GM10266 (cell line): ENCODE data around the gene DOCK4.

Source experiments
- DNase-seq: peaks from one replicate; pipeline ENCODE4 v3.0.0; 2012; ENCODE audit errors: extremely low spot score
- CTCF ChIP-seq: IDR thresholded peaks from 2 replicates; pipeline ENCODE4 v1.5.1; 2012; ENCODE audit warnings: mild to moderate bottlenecking, low read depth; ENCODE audit not compliant: control insufficient read depth, insufficient read depth; ENCODE audit errors: missing control alignments

Gene DOCK4

GRCh38 chr7:111740942-111741341 lies 465.3 kb downstream of the DOCK4 start:
- DNase-seq, result no peak
- TF ChIP-seq CTCF, result no peak

DNA sequence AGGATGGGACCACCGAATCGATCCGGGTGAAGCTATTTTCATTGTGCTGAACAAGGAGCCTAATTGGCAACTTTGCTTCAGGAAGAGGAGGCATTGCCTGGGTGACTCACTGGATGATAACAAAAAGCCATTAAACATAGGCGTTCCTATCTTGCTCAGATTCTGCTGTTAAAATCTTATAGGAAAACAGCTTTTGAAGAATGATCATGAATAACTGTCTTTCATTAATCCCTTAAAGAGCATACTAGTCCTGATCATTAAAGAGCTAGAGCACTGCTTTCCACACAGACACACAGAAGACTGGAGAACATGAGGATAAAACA lies 469.7 kb downstream of the DOCK4 start:
- DNase-seq, result no peak
- TF ChIP-seq CTCF, result no peak

GRCh38 chr7:111735661-111736551 lies 470.3 kb downstream of the DOCK4 start:
- TF ChIP-seq CTCF, result peak; percentile 77
- DNase-seq, result peak; percentile 65

GRCh38 chr7:111734954-111735660 lies 471.1 kb downstream of the DOCK4 start:
- TF ChIP-seq CTCF, result no peak

GRCh38 chr7:111732923-111733322 lies 473.3 kb downstream of the DOCK4 start:
- no peak for DNase-seq
- TF ChIP-seq CTCF, result no peak

More at GRCh38 chr7:111734954-111735660, 471.1 kb downstream of the DOCK4 start:
- DNase-seq, result no peak

DNA sequence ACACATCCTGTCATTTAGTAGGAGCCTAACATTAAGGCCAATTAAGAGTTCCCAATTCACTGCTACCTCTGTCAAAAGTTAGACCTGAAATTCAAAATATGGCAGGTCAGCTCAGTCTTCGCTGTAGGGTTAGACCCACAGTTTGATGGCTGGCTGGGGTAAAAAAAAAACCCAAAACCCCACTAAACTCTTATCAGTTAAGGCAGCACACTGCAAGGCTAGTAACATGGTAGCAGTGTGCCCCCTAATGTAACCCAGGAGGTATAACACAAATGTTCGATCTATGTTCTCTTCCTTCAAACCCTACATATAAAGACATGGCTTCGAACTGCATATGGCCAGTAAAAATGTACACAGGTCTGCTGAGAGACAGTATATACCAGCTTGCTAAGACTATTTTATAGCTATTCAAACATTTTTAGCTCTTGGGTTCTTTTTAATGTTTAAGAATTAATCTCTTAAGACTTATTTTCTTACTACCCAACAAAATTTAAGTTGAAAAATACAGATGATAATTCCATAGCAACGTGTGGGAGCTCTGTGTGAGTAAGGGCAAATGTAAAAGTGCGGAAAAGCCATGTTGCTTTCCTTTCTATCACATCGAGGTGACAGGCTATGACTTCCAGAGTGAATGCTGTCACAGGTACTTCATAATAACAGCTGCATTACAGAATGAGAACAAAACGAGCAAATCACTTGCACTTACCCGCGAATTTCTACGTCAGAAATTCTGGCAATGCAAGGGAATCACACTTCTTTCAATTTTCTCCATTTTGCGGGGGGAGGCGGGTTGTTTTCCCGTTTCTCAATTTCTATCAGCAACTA lies 475.5 kb downstream of the DOCK4 start:
- DNase-seq, result peak; percentile 65
- peak; percentile 58 for TF ChIP-seq CTCF
